Panc1 (cell line): ENCODE measurements around the gene SDC1.

Experiments
- TF ChIP-seq, protein P1 (sequence below): fragments of 450-650 bp; IDR thresholded peaks from 2 replicates; pipeline ENCODE4 v1.5.1; 2017; ENCODE audit warnings: mild to moderate bottlenecking
- TF ChIP-seq, protein P2 (sequence below), 2 experiments: IDR thresholded peaks; 2 replicates each; pipeline ENCODE4 v1.6.1; 2011 to 2012; ENCODE audit warnings: low read depth in 2 of 2, control low read depth in 1 of 2, low read length in 1 of 2, mild to moderate bottlenecking in 1 of 2, moderate library complexity in 1 of 2; ENCODE audit not compliant: insufficient read depth in 1 of 2

DNA sequence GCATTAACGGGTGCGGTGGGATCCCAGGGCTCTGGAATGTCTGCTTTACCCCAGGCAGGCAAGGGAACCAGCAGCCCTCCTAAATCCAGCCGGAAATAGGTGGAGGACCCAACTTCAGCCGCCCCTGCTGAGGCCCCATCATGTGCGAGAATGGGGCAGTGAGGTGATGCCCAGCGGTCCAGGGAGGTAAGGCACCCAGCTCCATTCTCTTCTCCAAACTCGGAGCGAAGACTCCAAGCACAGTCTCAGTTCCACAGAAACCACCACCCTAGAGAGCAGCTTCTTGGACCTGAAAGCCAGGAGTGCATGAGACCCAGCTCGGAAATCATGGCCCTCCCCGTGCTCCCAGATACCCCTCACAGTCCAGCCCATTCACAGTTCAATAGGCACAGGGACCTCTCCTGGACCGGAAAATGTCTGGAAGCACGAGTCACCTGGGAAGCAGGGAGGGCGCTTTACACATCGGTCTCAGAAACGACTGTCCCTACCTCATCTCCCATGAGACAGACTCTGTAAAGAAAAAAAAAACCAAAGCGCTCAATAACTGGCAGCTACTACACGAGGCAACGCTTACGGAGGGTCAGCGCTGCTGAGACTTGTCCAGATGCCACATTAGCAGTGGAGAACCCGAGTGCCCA lies 2.0 kb downstream of the SDC1 start:
- TF ChIP-seq, protein P1, sequence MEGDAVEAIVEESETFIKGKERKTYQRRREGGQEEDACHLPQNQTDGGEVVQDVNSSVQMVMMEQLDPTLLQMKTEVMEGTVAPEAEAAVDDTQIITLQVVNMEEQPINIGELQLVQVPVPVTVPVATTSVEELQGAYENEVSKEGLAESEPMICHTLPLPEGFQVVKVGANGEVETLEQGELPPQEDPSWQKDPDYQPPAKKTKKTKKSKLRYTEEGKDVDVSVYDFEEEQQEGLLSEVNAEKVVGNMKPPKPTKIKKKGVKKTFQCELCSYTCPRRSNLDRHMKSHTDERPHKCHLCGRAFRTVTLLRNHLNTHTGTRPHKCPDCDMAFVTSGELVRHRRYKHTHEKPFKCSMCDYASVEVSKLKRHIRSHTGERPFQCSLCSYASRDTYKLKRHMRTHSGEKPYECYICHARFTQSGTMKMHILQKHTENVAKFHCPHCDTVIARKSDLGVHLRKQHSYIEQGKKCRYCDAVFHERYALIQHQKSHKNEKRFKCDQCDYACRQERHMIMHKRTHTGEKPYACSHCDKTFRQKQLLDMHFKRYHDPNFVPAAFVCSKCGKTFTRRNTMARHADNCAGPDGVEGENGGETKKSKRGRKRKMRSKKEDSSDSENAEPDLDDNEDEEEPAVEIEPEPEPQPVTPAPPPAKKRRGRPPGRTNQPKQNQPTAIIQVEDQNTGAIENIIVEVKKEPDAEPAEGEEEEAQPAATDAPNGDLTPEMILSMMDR: no peak
- TF ChIP-seq, protein P2, sequence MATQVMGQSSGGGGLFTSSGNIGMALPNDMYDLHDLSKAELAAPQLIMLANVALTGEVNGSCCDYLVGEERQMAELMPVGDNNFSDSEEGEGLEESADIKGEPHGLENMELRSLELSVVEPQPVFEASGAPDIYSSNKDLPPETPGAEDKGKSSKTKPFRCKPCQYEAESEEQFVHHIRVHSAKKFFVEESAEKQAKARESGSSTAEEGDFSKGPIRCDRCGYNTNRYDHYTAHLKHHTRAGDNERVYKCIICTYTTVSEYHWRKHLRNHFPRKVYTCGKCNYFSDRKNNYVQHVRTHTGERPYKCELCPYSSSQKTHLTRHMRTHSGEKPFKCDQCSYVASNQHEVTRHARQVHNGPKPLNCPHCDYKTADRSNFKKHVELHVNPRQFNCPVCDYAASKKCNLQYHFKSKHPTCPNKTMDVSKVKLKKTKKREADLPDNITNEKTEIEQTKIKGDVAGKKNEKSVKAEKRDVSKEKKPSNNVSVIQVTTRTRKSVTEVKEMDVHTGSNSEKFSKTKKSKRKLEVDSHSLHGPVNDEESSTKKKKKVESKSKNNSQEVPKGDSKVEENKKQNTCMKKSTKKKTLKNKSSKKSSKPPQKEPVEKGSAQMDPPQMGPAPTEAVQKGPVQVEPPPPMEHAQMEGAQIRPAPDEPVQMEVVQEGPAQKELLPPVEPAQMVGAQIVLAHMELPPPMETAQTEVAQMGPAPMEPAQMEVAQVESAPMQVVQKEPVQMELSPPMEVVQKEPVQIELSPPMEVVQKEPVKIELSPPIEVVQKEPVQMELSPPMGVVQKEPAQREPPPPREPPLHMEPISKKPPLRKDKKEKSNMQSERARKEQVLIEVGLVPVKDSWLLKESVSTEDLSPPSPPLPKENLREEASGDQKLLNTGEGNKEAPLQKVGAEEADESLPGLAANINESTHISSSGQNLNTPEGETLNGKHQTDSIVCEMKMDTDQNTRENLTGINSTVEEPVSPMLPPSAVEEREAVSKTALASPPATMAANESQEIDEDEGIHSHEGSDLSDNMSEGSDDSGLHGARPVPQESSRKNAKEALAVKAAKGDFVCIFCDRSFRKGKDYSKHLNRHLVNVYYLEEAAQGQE (IDR thresholded peaks at IDR 0.05; ENCODE audit: insufficient read depth in 1 of 2, low read depth in 2 of 2, low read length in 1 of 2): no peak
